AG08395 (cell line): ENCODE results near the gene DHRS9.
"Not testable (repeated sequence)": the region's sequence is repeated elsewhere in the genome, so short reads cannot be mapped to it uniquely, and the experiment has no call there.

Experiments
- DNase-seq: peaks from one replicate; pipeline ENCODE4 v3.0.0; 2012; ENCODE audit warnings: mixed read lengths, low spot score

DHRS9 gene

DNA sequence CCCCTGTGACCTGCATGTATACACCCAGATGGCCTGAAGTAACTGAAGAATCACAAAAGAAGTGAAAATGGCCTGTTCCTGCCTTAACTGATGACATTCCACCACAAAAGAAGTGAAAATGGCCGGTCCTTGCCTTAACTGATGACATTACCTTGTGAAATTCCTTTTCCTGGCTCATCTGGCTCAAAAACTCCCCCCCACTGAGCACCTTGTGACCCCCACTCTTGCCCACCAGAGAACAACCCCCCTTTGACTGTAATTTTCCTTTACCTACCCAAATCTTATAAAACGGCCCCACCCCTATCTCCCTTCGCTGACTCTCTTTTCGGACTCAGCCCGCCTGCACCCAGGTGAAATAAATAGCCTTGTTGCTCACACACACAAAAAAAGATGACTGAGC, 67.1 kb downstream of the DHRS9 start:
- DNase-seq, result not testable (repeated sequence)

DNA sequence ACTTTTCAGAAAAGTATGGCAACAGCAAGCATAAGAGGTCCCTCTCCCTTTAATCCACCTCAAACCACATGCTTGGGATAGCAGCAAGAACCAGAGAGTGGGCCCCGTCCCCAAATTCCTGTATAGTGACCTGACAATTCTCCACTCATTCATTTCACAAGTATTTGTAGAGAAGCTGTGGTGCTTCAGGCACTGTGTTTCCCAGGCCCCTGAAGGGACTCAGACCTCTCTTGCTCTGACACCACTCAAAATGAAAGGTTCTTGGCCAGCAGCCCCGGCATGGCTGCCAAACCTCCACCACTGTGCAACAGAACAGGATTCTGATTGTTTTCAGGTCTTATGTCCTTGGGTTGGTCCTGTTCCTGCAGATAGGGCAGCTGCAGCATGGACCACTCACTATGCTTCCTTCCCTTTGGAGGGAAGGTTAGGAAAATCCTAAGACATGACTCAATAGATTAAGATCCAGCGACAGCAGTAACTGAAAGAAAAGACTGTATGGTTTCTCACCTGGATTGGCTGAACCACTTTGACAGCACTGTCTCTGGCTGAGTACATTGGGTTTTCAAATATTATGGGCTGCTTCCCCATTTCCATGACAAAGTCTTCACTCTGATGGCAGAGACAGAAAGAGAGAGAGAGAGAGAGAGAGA, 67.6 kb downstream of the DHRS9 start:
- no peak for DNase-seq

DNA sequence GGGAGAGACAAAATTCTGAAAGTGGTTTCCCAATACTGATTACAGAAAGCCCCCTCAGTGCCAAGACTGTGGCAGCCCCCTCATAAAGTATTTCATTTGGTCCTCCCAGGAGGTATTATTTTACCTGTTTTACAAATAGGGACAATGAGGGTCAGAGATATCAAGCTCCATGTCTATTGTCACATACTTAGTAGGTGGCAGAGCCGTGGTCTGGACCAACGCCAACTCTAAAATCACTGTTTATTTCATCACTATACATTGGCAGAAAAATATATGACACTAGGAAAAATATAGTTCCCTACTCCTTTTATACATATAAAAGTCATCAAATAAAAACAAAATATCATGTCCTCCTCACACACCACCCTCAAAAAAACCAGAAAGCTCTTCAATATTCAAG, 68.6 kb downstream of the DHRS9 start:
- no peak for DNase-seq

DNA sequence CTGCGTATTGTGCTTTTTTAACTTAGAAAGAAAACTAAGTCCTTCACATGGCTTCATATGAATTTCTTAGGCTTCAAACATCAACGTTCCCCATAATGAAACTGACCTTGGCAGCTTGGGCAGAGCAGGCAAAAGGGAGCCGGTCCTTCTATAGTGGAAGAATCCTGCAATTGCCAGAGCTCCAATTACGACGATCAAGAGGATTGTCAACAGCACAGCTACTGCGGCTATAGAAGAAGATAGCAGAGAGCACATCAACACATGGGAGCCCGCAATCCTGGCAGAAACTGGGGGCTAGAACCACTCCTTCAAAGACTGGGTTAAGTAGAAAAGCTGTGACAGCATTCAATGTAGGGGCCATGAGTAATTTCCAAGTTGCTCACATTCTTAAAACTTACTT, 69.8 kb downstream of the DHRS9 start:
- no peak for DNase-seq

DNA sequence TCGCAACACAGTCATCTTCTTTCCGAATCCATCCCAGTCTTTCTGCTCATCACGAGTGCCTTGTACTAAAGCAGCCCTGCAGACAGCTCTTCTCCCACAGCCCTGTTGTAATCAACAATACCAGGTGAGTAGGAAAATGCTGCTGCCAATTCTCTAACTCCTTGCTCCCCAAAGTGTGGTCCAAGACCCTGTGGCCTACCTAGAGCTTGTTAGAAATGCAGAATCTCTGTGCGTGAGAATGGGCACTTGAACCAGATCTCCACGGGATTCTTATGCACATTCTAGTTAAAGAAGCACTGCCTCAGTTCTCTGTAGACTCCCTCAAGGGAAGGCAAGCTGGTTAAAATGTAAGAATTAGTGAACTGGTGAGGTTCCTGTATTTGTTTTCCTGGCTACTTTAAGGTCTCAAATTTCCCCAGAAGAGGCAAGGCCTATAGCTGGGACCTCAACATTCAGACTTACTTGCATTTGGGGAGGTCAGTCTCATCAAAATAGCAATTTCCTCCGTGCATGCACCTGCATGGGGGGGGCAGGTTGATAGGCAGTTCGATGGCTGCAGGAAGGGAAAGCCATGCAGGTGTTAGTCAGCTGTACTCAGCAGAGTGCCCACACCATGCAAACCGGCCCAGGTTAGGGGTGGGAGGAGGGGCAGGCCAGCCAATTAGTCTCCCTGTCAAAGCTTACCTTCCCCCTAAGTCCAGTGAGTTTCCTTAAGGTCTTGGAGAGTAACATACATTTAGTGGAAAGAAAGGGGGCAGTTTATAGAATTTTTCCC, 70.8 kb downstream of the DHRS9 start:
- DNase-seq, result no peak

DNA sequence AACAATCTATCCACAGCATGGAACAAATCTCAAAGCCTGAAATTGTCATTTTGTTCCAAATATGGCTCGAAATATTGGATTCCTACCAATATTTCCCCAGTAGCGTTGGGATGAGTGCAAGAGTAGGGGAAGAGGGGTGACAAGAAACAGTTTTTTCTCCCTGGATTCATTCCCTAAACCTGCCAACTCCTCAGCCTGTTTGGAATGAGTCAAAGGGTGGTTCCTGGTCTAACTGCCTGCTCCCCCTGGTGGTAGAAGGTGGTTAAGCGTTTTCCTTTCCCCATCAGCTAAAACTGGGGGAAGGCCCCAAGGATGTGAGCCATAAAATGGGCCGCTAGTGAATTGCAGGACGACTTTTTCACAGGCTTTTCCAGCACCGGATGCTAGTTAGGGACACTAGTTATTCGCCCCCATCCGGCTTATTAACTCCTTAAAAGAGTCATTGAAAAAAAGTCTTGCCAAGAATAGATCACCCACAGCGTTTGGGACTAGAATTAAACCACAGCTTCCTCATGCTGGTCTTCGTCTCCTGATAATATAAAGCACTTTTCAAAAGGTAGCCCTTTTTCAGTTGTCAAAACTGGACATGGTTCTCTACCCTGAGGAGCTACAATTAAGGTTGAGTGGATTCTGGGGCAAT, 72.5 kb downstream of the DHRS9 start:
- peak; percentile 60 for DNase-seq

DNA sequence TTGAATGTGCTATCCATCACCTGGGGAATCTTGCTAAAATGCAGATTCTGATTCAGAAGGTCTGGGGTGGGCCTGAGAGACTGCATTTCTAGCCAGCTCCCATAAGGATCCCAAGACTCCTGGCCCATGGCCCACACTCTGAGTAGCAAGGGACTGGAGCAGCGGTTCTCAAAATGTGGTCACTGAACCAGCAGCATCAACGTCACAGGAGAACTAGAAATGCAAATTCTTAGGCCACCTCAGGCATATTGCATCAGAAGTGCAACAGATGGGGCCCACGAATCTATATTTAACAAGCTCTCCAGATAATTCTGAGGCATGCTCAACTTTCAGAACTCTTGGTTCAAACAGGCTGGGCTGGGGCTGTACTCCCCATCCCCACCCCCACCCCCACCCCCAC, 74.6 kb downstream of the DHRS9 start:
- no peak for DNase-seq
